HG02884 (cell line): ENCODE results near the gene TOX2.
"Not testable (repeated sequence)": the region's sequence is repeated elsewhere in the genome, so short reads cannot be mapped to it uniquely, and the experiment has no call there.

Source experiments
- ATAC-seq: cut with Tn5 transposase; IDR thresholded peaks from one replicate; pipeline ENCODE4 v1.9.1; 2021; ENCODE audit warnings: mild to moderate bottlenecking, moderate library complexity; ENCODE audit not compliant: unreplicated experiment

Gene TOX2

GRCh38 chr20:44029848-44030230 lies 115.2 kb downstream of the TOX2 start:
- ATAC-seq: no peak

GRCh38 chr20:44030394-44030793 lies 115.7 kb downstream of the TOX2 start:
- ATAC-seq: no peak

GRCh38 chr20:44031001-44031574 lies 116.4 kb downstream of the TOX2 start:
- ATAC-seq: no peak

- no peak for ATAC-seq
Observed at GRCh38 chr20:44031781-44032582, 117.3 kb downstream of the TOX2 start.

- no peak for ATAC-seq
Observed at GRCh38 chr20:44032583-44033331, 118.1 kb downstream of the TOX2 start.

- no peak for ATAC-seq
Observed at GRCh38 chr20:44033344-44033743, 118.7 kb downstream of the TOX2 start.

GRCh38 chr20:44033873-44034272 lies 119.2 kb downstream of the TOX2 start:
- no peak for ATAC-seq

GRCh38 chr20:44034451-44034850 lies 119.8 kb downstream of the TOX2 start:
- ATAC-seq: no peak

- no peak for ATAC-seq
Observed at GRCh38 chr20:44034965-44035635, 120.4 kb downstream of the TOX2 start.

GRCh38 chr20:44035924-44036323 lies 121.3 kb downstream of the TOX2 start:
- ATAC-seq: no peak

- no peak for ATAC-seq
Observed at GRCh38 chr20:44036441-44036840, 121.8 kb downstream of the TOX2 start.

- no peak for ATAC-seq
Observed at GRCh38 chr20:44038681-44039123, 124.0 kb downstream of the TOX2 start.

GRCh38 chr20:44039147-44039546 lies 124.5 kb downstream of the TOX2 start:
- ATAC-seq: no peak

- no peak for ATAC-seq
Observed at GRCh38 chr20:44039741-44040140, 125.1 kb downstream of the TOX2 start.

- ATAC-seq: no peak
Observed at GRCh38 chr20:44040202-44040915, 125.7 kb downstream of the TOX2 start.

- ATAC-seq: no peak
Observed at GRCh38 chr20:44041001-44041400, 126.3 kb downstream of the TOX2 start.

- ATAC-seq: not testable (repeated sequence)
Observed at GRCh38 chr20:44044712-44045111, 130.1 kb downstream of the TOX2 start.

GRCh38 chr20:44050327-44050726 lies 135.7 kb downstream of the TOX2 start:
- ATAC-seq: no peak

- no peak for ATAC-seq
Observed at GRCh38 chr20:44050925-44051660, 136.4 kb downstream of the TOX2 start.

- no peak for ATAC-seq
Observed at GRCh38 chr20:44051661-44052000, 137.0 kb downstream of the TOX2 start.
